Body of pancreas (tissue), 4 donors: ENCODE results near the gene ADNP.

Experiments
- CTCF ChIP-seq, 7 experiments: fragments of 450-650 bp in 4 of 7; fragments of 200-600 bp in 3 of 7; sonication (generic) in 3 of 7; IDR thresholded peaks; one replicate each; pipeline ENCODE4 v1.5.1; 2016 to 2019; ENCODE audit warnings: antibody characterized with exemption in 7 of 7
- POLR2A ChIP-seq, 3 donors: fragments of 450-650 bp; IDR thresholded peaks; one replicate each; pipeline ENCODE4 v1.6.1; 2016; ENCODE audit warnings: antibody characterized with exemption in 3 of 3, mild to moderate bottlenecking in 2 of 3

DNA sequence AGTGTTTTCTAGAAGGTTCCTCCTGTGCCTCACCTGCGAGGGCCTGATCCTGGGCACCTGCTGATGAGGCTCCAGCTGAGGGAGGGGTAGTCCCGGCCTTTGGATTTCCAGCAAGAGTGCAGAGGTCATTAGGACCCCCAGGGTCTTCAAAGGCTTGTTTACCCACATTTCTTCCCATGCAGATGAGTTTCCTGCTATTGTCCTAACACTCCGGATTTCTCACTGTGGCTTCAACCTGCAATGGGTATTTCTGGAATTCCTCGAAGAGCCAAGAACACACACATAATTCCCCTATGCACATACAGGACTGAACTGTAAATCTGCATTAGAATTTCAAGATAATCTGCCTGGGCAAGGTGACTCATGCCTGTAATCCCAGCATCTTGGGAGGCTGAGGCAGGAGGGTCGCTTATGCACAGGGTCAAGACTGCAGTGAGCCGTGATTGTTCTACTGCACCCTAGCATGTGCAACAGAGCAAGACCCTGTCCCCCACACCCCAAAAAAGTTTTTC is 53.9 kb downstream of the ADNP start:
- TF ChIP-seq CTCF (IDR thresholded peaks at IDR 0.05) (no peak), POLR2A (IDR thresholded peaks at IDR 0.05) (no peak)
